DND-41 (cell line): ENCODE measurements around the gene CCDC88A.
"Not testable (repeated sequence)": the region's sequence is repeated elsewhere in the genome, so short reads cannot be mapped to it uniquely, and the experiment has no call there.

Experiments used
- EZH2 ChIP-seq: IDR thresholded peaks from 3 replicates; pipeline ENCODE4 v1.6.1; 2012; ENCODE audit warnings: borderline replicate concordance, low read depth, mild to moderate bottlenecking, moderate library complexity, low read length, inconsistent platforms; ENCODE audit not compliant: severe bottlenecking
- TF ChIP-seq, protein P1 (sequence below): IDR thresholded peaks from 2 replicates; pipeline ENCODE4 v1.5.1; 2012; ENCODE audit warnings: borderline replicate concordance, low read length, moderate library complexity, mild to moderate bottlenecking; ENCODE audit not compliant: poor library complexity, severe bottlenecking; ENCODE audit errors: extremely low read depth

DNA sequence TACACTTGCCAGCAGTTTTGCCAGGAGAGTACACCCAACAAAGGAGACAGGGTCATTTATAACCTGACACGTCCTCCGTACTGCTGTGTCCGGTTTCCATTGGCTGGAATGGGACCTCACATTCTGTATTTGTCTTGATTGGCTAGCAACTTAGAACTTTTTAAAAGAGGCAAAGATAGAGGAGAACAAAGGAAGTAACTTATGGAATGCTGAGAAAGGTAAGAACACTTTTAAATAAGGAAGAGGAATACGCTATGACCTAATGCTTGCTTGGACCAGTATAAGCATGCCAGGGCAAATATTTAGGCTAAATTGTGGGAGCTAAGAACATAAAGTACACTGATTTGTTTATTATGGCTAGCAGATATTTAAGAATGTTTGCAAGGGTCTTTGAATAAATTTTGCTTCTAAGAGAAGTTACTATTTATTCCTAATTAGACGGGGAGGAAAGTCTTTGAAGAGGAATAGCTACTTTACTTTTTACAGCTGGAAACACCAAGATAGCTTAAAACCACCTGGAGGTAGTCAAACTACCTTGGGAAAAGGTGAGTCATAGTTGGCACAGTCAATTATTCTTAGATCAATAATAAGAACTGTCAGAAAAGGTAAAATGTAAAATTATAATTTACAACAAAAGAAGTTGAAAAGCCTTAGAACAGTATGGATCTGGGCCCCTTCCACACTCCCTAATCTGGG, 138.7 kb downstream of the CCDC88A start:
- TF ChIP-seq, protein P1, sequence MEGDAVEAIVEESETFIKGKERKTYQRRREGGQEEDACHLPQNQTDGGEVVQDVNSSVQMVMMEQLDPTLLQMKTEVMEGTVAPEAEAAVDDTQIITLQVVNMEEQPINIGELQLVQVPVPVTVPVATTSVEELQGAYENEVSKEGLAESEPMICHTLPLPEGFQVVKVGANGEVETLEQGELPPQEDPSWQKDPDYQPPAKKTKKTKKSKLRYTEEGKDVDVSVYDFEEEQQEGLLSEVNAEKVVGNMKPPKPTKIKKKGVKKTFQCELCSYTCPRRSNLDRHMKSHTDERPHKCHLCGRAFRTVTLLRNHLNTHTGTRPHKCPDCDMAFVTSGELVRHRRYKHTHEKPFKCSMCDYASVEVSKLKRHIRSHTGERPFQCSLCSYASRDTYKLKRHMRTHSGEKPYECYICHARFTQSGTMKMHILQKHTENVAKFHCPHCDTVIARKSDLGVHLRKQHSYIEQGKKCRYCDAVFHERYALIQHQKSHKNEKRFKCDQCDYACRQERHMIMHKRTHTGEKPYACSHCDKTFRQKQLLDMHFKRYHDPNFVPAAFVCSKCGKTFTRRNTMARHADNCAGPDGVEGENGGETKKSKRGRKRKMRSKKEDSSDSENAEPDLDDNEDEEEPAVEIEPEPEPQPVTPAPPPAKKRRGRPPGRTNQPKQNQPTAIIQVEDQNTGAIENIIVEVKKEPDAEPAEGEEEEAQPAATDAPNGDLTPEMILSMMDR: not testable (repeated sequence)
- not testable (repeated sequence) for TF ChIP-seq EZH2
